EH (cell line): ENCODE measurements around the gene CNTD1.

ENCODE experiments used
- DNase-seq: peaks from one replicate; pipeline ENCODE4 v3.0.0-alpha.2; 2015; ENCODE audit warnings: low read depth

CNTD1 gene

GRCh38 chr17:42779304-42779935, 19.2 kb upstream of the CNTD1 start:
- DNase-seq = no peak

- DNase-seq = peak; percentile 67
These were observed 18.5 kb upstream of the CNTD1 start, which contains the start of gene WNK4 for GRCh38 chr17:42779936-42780850. Gene WNK4, plus strand, starts transcription at chr17:42780610. Its CDS starts 89 bp downstream, at chr17:42780699.

GRCh38 chr17:42780851-42781638, 17.6 kb upstream of the CNTD1 start:
- DNase-seq = no peak

DNA sequence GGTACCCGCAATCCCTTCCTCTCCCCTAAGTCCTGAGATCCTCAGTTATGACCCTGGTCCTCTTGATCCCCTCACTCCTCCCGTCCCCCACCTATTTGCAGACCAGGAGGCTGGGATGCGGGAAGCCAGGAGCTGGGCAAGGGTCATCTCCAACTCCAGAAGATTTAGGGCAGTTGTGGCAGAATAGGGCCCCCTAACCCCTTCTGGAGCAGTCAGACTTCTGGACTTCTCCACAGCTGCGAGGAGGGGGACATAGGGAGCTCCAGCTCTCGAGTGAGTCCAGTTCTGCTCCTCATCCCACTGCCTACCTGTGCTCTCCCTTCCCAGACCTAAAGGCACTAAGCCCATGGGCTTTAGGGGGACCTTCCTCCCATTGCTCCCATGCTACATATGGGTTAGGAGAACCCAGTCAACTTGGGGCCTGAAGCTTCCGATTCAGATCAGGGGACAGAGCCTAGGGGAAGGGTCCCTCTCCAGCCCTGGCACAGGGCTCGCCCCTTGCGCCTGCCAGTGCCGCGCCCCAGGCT, 17.0 kb upstream of the CNTD1 start:
- DNase-seq = no peak

- DNase-seq = peak; percentile 32
These were observed 16.2 kb upstream of the CNTD1 start for GRCh38 chr17:42782166-42783061.

DNA sequence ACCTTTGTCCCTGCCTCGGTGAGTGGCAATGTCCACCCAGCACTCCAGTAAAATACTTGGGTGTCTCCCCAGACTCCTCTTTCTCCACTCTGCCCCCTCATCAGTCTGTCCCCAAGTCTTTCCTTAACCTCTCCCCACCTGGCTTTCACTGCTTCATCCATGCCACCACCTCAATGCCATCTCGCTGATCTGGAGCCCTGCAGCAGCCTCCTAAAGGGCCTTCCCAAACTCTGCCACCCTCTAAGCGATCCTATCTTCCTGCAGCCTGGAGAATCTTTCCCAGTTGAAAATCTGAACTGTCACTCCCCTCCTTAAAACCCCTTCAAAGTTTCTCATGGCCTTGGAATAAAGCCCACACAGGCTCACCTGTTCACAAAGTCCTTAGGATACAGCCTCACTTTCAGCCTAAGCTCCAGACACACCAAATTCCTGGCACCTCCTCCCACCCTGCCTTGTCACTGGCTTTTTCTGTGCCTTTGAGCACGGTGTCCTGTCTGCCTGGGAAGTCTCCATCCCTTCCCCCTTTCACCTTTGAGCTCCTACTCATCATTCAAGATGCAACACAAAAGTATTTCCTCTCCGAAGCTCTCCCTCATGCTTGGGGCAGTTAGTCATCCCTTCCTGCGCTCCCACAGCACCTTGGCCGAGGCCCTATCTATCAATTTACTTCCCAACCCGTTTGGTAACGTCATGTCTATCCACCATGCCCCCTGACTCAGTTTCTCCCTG, 15.4 kb upstream of the CNTD1 start:
- peak; percentile 88 for DNase-seq

DNA sequence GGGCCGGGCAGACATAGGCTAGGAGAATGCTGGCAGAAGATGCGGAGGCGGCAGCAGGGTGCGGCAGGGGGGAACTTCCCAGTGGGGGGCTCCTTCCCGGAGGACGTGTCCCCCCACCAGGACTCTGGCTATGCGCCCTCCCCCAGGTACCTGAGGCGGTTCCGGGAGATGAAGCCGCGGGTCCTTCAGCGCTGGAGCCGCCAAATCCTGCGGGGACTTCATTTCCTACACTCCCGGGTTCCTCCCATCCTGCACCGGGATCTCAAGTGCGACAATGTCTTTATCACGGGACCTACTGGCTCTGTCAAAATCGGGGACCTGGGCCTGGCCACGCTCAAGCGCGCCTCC, 14.9 kb upstream of the CNTD1 start:
- DNase-seq = no peak

- no peak for DNase-seq
These were observed 14.3 kb upstream of the CNTD1 start for GRCh38 chr17:42784409-42784808.

GRCh38 chr17:42784811-42785592, 13.7 kb upstream of the CNTD1 start:
- no peak for DNase-seq

GRCh38 chr17:42787266-42787665, 11.4 kb upstream of the CNTD1 start:
- DNase-seq = no peak

DNA sequence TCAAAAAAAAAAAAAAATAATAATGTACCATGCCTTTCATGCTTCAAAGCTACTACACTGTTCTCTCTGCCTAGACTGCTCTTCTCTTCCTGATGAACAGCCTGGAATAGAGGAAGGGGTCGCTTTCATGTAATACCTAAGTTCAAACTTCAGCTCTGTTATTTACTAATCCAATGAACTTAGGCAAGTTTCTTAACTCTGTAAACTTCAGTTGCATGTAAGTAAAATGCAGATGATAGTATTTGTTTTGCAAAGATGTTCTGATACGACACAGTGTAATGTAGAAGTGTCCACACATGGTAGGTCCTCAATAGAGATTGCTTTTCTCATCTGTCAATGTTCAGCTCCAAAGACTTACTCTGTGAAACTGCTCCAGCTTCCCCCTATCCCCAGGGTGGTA, 6.7 kb upstream of the CNTD1 start:
- DNase-seq = no peak

GRCh38 chr17:42792545-42792944, 6.1 kb upstream of the CNTD1 start:
- no peak for DNase-seq

DNA sequence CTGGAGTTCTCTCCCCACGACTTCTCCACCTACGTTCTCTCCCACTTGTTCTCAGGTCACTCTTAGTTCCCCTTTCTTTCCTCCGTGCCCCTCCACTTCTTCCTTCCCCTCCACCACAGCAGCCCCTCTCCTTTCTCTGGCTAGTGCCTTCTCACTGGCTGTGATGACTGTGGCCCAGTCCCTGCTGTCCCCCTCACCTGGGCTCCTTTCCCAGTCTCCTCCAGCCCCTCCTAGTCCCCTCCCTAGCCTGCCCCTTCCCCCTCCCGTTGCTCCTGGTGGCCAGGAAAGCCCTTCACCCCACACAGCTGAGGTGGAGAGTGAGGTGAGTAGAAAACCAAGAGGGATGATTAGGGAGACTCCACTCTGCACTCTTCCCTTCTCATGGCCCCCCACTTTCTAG, 3.6 kb upstream of the CNTD1 start:
- DNase-seq = no peak

DNA sequence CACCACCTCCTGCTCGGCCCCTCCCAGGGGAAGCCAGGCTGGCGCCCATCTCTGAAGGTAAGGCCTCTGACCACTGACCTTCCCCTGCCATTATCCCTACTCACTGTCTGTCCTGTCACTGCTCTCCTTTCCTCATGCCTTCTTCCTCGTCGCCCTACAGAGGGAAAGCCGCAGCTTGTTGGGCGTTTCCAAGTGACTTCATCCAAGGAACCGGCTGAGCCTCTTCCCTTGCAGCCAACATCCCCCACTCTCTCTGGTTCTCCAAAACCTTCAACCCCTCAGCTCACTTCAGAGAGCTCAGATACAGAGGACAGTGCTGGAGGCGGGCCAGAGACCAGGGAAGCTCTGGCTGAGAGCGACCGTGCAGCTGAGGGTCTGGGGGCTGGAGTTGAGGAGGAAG, 3.2 kb upstream of the CNTD1 start:
- DNase-seq = no peak

- no peak for DNase-seq
These were observed 2.4 kb upstream of the CNTD1 start for GRCh38 chr17:42796066-42796758.

DNA sequence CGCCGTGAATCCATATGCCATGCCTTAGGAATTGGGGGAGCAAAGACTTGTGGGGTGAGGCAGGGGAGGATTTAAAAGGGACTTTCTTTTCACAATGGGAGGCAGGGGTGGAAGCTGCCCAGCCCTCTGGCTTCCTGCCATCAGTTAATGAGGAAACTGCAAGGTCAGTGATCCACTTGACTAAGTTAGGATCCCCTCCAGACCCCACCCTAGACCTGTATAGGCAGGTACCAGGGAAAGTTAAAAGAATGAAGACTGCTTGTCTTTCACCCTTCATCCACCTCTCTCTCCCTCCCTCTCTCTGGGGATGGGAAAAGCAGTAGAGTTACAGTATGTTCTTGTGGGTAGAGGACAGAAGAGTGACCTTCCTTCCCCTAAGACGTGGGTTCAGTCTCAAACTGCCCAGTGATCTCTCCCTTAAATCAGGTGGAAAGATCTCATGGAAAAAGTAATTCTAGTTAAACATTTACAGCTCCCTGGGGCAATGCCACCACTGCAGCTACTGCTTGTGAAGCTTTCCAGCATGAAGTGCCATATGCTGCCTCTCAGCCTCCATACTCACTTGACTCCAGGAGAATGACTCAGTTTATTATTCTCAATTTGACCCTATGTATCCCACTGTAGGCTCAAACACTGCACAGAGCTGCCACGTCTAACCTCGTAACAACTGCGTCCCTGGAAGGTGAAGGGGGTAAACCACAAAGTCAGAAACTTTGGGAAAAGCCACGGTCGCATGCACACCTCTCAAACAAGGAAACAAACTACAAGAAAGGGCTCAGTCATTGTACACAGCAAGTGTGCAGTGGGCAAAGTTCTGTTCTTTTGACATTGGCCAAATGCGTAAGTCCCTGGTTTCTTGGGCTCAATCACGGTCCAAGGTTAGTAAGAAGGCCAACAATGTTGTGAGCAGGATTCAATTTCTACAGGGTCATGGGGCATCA, 1.3 kb upstream of the CNTD1 start:
- DNase-seq = no peak

GRCh38 chr17:42798011-42798382, 664 bp upstream of the CNTD1 start:
- no peak for DNase-seq
